ENCODE measurements around the gene KIF4B.
"Not testable (repeated sequence)": the region's sequence is repeated elsewhere in the genome, so short reads cannot be mapped to it uniquely, and the experiment has no call there.

The KIF4B gene

GRCh38 chr5:155013526-155013925 is at the start of gene KIF4B:
KIF4B (plus strand) TSS chr5:155013755; CDS start chr5:155013860, 105 bp downstream.
- peaks cover 4% of the 10 kb centered on the region for H3K27me3 Mint-ChIP-seq
- H3K4me1 Mint-ChIP-seq = no peaks in the 10 kb centered on the region
- H3K9me3 Mint-ChIP-seq = peaks cover 2% of the 10 kb centered on the region
- H3K27ac Mint-ChIP-seq = no peak within 1 kb of the TSS
- no peaks in the 10 kb centered on the region for H3K36me3 Mint-ChIP-seq
- no peak within 1 kb of the TSS for H3K4me3 Mint-ChIP-seq
- ATAC-seq (ENCODE audit: low read depth) = no peak
- DNase-seq (ENCODE audit: low spot score in 2 of 2) = no peak

- Mint-ChIP-seq H3K36me3 (peaks cover 34% of the 10 kb centered on the region), H3K4me3 (no peak overlapping the region), H3K4me1 (no peaks in the 10 kb centered on the region), H3K27me3 (no peaks in the 10 kb centered on the region), H3K9me3 (no peaks in the 10 kb centered on the region), H3K27ac (no peak overlapping the region)
- ATAC-seq (ENCODE audit: low read depth) (no peak), DNase-seq (ENCODE audit: low spot score in 2 of 2) (no peak)
These were observed 47.3 kb upstream of the KIF4B start for GRCh38 chr5:154966081-154966841.

DNA sequence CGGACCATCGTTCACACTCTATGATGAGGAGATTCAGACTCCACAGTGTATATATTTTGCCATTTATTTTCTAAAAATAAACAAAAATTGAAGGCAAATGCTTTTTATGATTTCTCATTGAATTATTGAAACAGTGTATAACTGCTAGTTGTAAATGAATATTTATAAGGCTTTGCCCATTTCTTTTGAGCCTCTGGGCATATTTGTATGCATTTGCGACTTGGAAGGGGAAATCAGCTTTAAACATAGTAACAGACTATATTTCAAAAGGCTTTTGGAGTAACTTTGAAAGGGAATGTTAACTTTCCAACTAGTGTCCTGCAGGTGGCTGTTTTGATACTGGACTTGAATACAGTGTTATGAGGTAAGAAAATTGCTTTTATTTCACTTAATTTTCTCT is 46.7 kb upstream of the KIF4B start:
- Mint-ChIP-seq H3K4me1 (no peaks in the 10 kb centered on the region), H3K9me3 (no peaks in the 10 kb centered on the region), H3K36me3 (peaks cover 32% of the 10 kb centered on the region), H3K4me3 (no peak overlapping the region), H3K27ac (no peak overlapping the region), H3K27me3 (no peaks in the 10 kb centered on the region)
- DNase-seq (ENCODE audit: low spot score in 2 of 2) (no peak), ATAC-seq (ENCODE audit: low read depth) (no peak)

DNA sequence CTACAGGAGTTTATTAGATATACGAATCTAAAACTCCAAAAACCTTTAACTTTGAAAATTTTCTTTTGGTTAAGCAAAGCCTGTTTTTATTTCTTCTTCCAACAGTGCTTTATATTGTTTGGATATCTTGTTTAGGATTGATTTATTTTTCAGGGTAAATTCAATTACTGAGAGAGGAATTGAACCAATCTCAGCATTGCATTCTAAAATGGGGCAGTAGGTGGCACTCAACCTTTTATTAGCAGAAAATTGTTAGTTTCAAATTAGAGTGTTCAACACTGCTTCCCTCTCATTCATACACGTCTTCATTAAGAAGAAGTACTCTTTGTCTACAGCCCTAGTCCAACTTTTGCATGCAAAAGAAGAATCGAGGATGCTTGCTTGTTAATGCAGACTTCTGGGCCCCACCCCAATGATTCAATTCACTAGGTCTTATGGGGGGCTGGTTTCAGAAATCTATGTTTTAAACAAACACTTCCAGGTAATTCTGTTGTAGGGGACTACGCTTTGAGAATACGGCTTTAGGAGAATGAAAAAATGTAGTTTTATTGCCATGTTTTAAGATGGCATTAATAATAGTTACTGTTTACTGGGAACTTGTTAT is 46.0 kb upstream of the KIF4B start:
- H3K36me3 Mint-ChIP-seq = peaks cover 30% of the 10 kb centered on the region
- no peaks in the 10 kb centered on the region for H3K27me3 Mint-ChIP-seq
- H3K27ac Mint-ChIP-seq = no peak overlapping the region
- ATAC-seq (ENCODE audit: low read depth) (no peak), DNase-seq (ENCODE audit: low spot score in 2 of 2) (no peak)
- H3K4me1 Mint-ChIP-seq = no peaks in the 10 kb centered on the region
- H3K9me3 Mint-ChIP-seq = no peaks in the 10 kb centered on the region
- H3K4me3 Mint-ChIP-seq = no peak overlapping the region

GRCh38 chr5:154968953-154969352 is 44.6 kb upstream of the KIF4B start:
- DNase-seq (ENCODE audit: low spot score in 2 of 2) (no peak), ATAC-seq (ENCODE audit: low read depth) (no peak)
- H3K4me1 Mint-ChIP-seq = no peaks in the 10 kb centered on the region
- H3K36me3 Mint-ChIP-seq = peaks cover 24% of the 10 kb centered on the region
- no peak overlapping the region for H3K27ac Mint-ChIP-seq
- no peaks in the 10 kb centered on the region for H3K27me3 Mint-ChIP-seq
- no peaks in the 10 kb centered on the region for H3K9me3 Mint-ChIP-seq
- H3K4me3 Mint-ChIP-seq = no peak overlapping the region

- Mint-ChIP-seq H3K36me3 (peaks cover 17% of the 10 kb centered on the region), H3K27me3 (no peaks in the 10 kb centered on the region), H3K9me3 (no peaks in the 10 kb centered on the region), H3K27ac (no peak overlapping the region), H3K4me3 (no peak overlapping the region), H3K4me1 (no peaks in the 10 kb centered on the region)
- DNase-seq (ENCODE audit: low spot score in 2 of 2) (no peak), ATAC-seq (ENCODE audit: low read depth) (no peak)
These were observed 42.8 kb upstream of the KIF4B start for GRCh38 chr5:154970759-154971158.

- H3K4me3 Mint-ChIP-seq = no peak overlapping the region
- peaks cover 12% of the 10 kb centered on the region for H3K36me3 Mint-ChIP-seq
- no peaks in the 10 kb centered on the region for H3K27me3 Mint-ChIP-seq
- DNase-seq (ENCODE audit: low spot score in 2 of 2) (no peak), ATAC-seq (ENCODE audit: low read depth) (no peak)
- no peak overlapping the region for H3K27ac Mint-ChIP-seq
- H3K9me3 Mint-ChIP-seq = no peaks in the 10 kb centered on the region
- no peaks in the 10 kb centered on the region for H3K4me1 Mint-ChIP-seq
These were observed 42.1 kb upstream of the KIF4B start for GRCh38 chr5:154971501-154971900.

DNA sequence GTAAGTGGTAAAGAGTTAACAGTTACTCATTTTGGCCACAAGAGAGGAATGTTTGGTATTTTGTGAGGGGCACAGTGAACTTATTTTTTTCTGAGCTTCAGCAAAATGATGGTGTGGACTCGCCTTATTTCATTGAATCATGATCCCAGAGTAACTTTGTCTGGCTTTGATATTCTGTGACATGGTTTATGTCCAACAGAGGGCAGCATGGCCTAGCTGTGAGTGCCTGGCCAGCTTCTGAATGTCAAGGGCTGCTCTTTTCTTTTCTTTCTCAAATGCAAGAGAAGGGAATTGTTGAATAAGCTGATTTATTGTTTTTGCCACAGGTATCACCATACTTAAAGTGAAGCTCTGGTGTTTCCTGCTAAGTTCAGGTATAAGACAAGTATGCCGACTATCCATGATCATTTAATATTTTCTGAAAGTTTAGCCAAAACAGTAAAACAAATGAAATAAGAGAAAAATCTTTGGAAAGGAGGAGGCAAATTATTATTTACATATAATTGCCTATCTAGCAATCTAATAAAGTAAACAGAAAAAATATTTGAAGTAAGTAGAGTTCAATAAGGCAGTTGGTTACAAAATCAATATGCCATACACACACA is 41.0 kb upstream of the KIF4B start:
- Mint-ChIP-seq H3K27ac (no peak overlapping the region), H3K27me3 (no peaks in the 10 kb centered on the region), H3K36me3 (peaks cover 7% of the 10 kb centered on the region), H3K4me1 (no peaks in the 10 kb centered on the region), H3K4me3 (no peak overlapping the region), H3K9me3 (no peaks in the 10 kb centered on the region)
- no peak for ATAC-seq (ENCODE audit: low read depth)
- DNase-seq (ENCODE audit: low spot score in 2 of 2) = no peak

GRCh38 chr5:154976082-154976481 is 37.5 kb upstream of the KIF4B start:
- not testable (repeated sequence) for H3K4me1 Mint-ChIP-seq; H3K9me3 Mint-ChIP-seq; H3K36me3 Mint-ChIP-seq; DNase-seq (ENCODE audit: low spot score in 2 of 2); ATAC-seq (ENCODE audit: low read depth); H3K27ac Mint-ChIP-seq; H3K27me3 Mint-ChIP-seq; H3K4me3 Mint-ChIP-seq

GRCh38 chr5:154977409-154977808 is 36.1 kb upstream of the KIF4B start:
- H3K36me3 Mint-ChIP-seq = no peaks in the 10 kb centered on the region

GRCh38 chr5:154978294-154978693 is 35.3 kb upstream of the KIF4B start:
- not testable (repeated sequence) for H3K27ac Mint-ChIP-seq

More at GRCh38 chr5:154977409-154977808, 36.1 kb upstream of the KIF4B start:
- DNase-seq (ENCODE audit: low spot score in 2 of 2) (no peak), ATAC-seq (ENCODE audit: low read depth) (no peak)
- H3K4me3 Mint-ChIP-seq = no peak overlapping the region
- H3K9me3 Mint-ChIP-seq = no peaks in the 10 kb centered on the region
- no peaks in the 10 kb centered on the region for H3K4me1 Mint-ChIP-seq
- H3K27me3 Mint-ChIP-seq = peaks cover 4% of the 10 kb centered on the region
- no peak overlapping the region for H3K27ac Mint-ChIP-seq

DNA sequence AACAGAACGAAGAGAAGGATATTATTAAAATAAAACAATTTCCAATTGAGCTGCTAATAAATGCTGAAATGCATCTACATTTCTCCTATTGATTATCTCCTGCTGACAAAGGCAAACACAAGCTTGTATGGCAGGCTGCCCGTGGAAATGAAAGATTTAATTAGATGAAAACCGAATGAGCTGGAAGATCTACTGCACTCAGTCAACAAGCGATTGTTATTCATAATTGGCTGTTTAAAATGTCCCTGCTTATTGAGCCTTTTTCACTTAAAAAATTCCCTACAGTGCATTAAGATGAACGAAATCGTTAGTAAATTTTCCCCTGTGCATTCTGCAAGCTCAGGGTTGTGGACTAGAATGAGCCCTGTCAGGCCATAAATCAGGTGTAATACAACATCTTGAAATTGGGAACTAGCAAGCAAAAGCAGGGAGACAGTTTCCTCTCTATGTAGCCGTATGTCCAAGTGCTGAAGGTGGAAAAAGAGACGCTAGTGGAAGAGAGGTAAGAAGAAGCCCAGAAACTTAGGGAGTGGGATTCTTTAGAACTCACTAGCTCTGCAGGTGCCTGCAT is 28.5 kb upstream of the KIF4B start:
- H3K27me3 Mint-ChIP-seq = peaks cover 7% of the 10 kb centered on the region
- H3K9me3 Mint-ChIP-seq = no peaks in the 10 kb centered on the region
- ATAC-seq (ENCODE audit: low read depth) = no peak
- H3K36me3 Mint-ChIP-seq = no peaks in the 10 kb centered on the region
- no peak for DNase-seq (ENCODE audit: low spot score in 2 of 2)
- no peak overlapping the region for H3K4me3 Mint-ChIP-seq
- H3K4me1 Mint-ChIP-seq = no peaks in the 10 kb centered on the region
- no peak overlapping the region for H3K27ac Mint-ChIP-seq

More at GRCh38 chr5:154978294-154978693, 35.3 kb upstream of the KIF4B start:
- H3K36me3 Mint-ChIP-seq; H3K4me3 Mint-ChIP-seq; H3K27me3 Mint-ChIP-seq; DNase-seq (ENCODE audit: low spot score in 2 of 2); H3K4me1 Mint-ChIP-seq; H3K9me3 Mint-ChIP-seq; ATAC-seq (ENCODE audit: low read depth): not testable (repeated sequence)

- Mint-ChIP-seq H3K4me1 (no peaks in the 10 kb centered on the region), H3K27me3 (peaks cover 10% of the 10 kb centered on the region), H3K9me3 (no peaks in the 10 kb centered on the region), H3K36me3 (no peaks in the 10 kb centered on the region), H3K4me3 (no peak overlapping the region), H3K27ac (no peak overlapping the region)
- ATAC-seq (ENCODE audit: low read depth) (no peak), DNase-seq (ENCODE audit: low spot score in 2 of 2) (no peak)
These were observed 27.4 kb upstream of the KIF4B start for GRCh38 chr5:154986151-154986550.

DNA sequence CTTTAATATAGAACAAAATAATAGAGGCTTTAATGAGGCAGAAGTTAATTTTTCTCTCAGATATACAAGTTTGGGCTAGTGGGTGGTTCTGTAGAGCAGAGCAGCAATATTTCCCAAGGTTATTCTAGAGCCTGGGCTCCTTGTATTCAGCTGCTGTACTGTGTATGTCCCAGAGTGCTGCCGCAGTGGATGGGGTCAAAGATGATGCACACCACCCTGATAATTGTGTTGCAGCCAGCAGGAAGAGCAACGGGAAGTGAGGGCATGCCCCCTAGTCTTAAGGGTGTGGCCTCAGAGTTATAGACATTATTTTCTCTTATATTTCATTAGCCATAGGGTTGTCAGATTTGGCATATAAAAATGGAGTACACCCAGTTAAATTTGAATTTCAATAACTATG is 23.9 kb upstream of the KIF4B start:
- Mint-ChIP-seq H3K4me3 (no peak overlapping the region), H3K36me3 (no peaks in the 10 kb centered on the region), H3K27me3 (peaks cover 3% of the 10 kb centered on the region), H3K27ac (no peak overlapping the region), H3K9me3 (peaks cover 2% of the 10 kb centered on the region), H3K4me1 (no peaks in the 10 kb centered on the region)
- ATAC-seq (ENCODE audit: low read depth) (no peak), DNase-seq (ENCODE audit: low spot score in 2 of 2) (no peak)
